Sigmoid colon (tissue), 7 donors: ENCODE results near the gene HOXA6. TPM values are rescaled to one million over a fixed set of nuclear protein-coding genes. Genes with fewer than 3 reads are reported as not detected.

Experiments used
- DNase-seq: peaks from one replicate; pipeline ENCODE4 v3.0.0-alpha.2; 2019
- H3K27ac ChIP-seq, 4 donors: fragments of 200-600 bp; sonication (generic); one replicate each; pipeline ENCODE4 v1.5.1; 2016 to 2019; ENCODE audit warnings: mild to moderate bottlenecking in 1 of 4
- H3K27me3 ChIP-seq, 3 donors: fragments of 200-600 bp; sonication (generic); one replicate each; pipeline ENCODE4 v1.5.1; 2019; ENCODE audit warnings: mild to moderate bottlenecking in 1 of 3
- H3K36me3 ChIP-seq, 4 donors: fragments of 200-600 bp; sonication (generic); one replicate each; pipeline ENCODE4 v1.5.1; 2016 to 2019
- H3K4me1 ChIP-seq, 4 donors: fragments of 200-600 bp; sonication (generic); one replicate each; pipeline ENCODE4 v1.5.1; 2017 to 2019
- H3K4me3 ChIP-seq, 4 donors: fragments of 200-600 bp; sonication (generic); one replicate each; pipeline ENCODE4 v1.5.1; 2017 to 2019; ENCODE audit warnings: mild to moderate bottlenecking in 2 of 4, moderate library complexity in 1 of 4
- H3K9me3 ChIP-seq, 4 donors: fragments of 200-600 bp in 3 of 4; sonication (generic) in 3 of 4; one replicate each; pipeline versions ENCODE4 v1.5.1 to v1.6.1; 2013 to 2019
- EP300 ChIP-seq, 4 donors: sonication (generic); formaldehyde crosslinking; IDR thresholded peaks; one replicate each; pipeline ENCODE4 v1.6.1; 2017; ENCODE audit warnings: antibody characterized with exemption in 4 of 4
- POLR2A ChIP-seq, 2 donors: fragments of 450-650 bp; IDR thresholded peaks; one replicate each; pipeline ENCODE4 v1.6.1; 2016; ENCODE audit warnings: antibody characterized with exemption in 2 of 2, mild to moderate bottlenecking in 2 of 2, moderate library complexity in 2 of 2
- POLR2AphosphoS5 ChIP-seq, 4 donors: sonication (generic); formaldehyde crosslinking; IDR thresholded peaks; one replicate each; pipeline ENCODE4 v1.6.1; 2017; ENCODE audit warnings: antibody characterized with exemption in 4 of 4
- WGBS, 2 donors: extraction: QIAGEN DNeasy Blood & Tissue Kit; methylation state at CpG; one replicate each; pipeline ENCODE4 v1.1.7; 2013; 5-methylcytosine and 5-hydroxymethylcytosine counted together
- intact Hi-C: fragments of 100-400 bp; cut with DNase I; formaldehyde crosslinking; loops from one replicate; pipeline ENCODE4 v1.15.1; 2023
- polyA plus RNA-seq, 3 donors: library from polyadenylated mRNA; stranded (reverse); fragments of 200-250 nt; gene quantifications; one replicate each; pipeline ENCODE4 v1.2.3, GENCODE V29; 2013
- total RNA-seq, 4 donors: library from RNA; depleted of rRNA; stranded (reverse); fragments of >200 nt; gene quantifications; one replicate each; pipeline ENCODE4 v1.1.0, GENCODE V29; 2016
- TF ChIP-seq, protein P1 (sequence below), 4 experiments: fragments of 450-650 bp in 3 of 4; fragments of 200-600 bp in 1 of 4; IDR thresholded peaks; one replicate each; pipeline ENCODE4 v1.5.1; 2016 to 2019; ENCODE audit warnings: antibody characterized with exemption in 4 of 4, mild to moderate bottlenecking in 3 of 4, moderate library complexity in 2 of 4
- donor health status: healthy with polysubstance abuse.
- donor health status: Bipolar disorder and iron deficiency.
- donor health status: healthy.

Gene HOXA6
- total and polyA plus RNA-seq, 7 donors: 1.6 to 10.0 (median 4.5) TPM; not detected in 1

GRCh38 chr7:27107391-27108381, 39.9 kb downstream of the HOXA6 start:
- intact Hi-C loops: no loop called here
- Histone ChIP-seq H3K9me3 (no peaks in the 10 kb centered on the region), H3K4me3 (peak overlapping the region; percentile 27 to 47 (median 38)), H3K27ac (peak overlapping the region; percentile 93 to 99 (median 94)), H3K27me3 (no peaks in the 10 kb centered on the region), H3K36me3 (no peaks in the 10 kb centered on the region), H3K4me1 (peaks cover 0 to 71% (median 42%) of the 10 kb centered on the region in 4 donors)
- peak; percentile 71 for DNase-seq
- TF ChIP-seq EP300 (IDR thresholded peaks at IDR 0.05) (no peak), POLR2A (IDR thresholded peaks at IDR 0.05) (no peak), POLR2AphosphoS5 (IDR thresholded peaks at IDR 0.05) (peak in 3 of 4 donors; percentile 7 to 28 (median 19))
- TF ChIP-seq, protein P1, sequence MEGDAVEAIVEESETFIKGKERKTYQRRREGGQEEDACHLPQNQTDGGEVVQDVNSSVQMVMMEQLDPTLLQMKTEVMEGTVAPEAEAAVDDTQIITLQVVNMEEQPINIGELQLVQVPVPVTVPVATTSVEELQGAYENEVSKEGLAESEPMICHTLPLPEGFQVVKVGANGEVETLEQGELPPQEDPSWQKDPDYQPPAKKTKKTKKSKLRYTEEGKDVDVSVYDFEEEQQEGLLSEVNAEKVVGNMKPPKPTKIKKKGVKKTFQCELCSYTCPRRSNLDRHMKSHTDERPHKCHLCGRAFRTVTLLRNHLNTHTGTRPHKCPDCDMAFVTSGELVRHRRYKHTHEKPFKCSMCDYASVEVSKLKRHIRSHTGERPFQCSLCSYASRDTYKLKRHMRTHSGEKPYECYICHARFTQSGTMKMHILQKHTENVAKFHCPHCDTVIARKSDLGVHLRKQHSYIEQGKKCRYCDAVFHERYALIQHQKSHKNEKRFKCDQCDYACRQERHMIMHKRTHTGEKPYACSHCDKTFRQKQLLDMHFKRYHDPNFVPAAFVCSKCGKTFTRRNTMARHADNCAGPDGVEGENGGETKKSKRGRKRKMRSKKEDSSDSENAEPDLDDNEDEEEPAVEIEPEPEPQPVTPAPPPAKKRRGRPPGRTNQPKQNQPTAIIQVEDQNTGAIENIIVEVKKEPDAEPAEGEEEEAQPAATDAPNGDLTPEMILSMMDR (IDR thresholded peaks at IDR 0.05): no peak
- WGBS, 2 donors: 26 to 60% methylated on average over 47 of the region's 47 CpGs

- Histone ChIP-seq H3K36me3 (no peaks in the 10 kb centered on the region), H3K4me1 (peaks cover 0 to 63% (median 38%) of the 10 kb centered on the region in 4 donors), H3K9me3 (no peaks in the 10 kb centered on the region), H3K27ac (peak overlapping the region; percentile 93 to 99 (median 94)), H3K4me3 (peak overlapping the region; percentile 28 to 47 (median 42)), H3K27me3 (no peaks in the 10 kb centered on the region)
- TF ChIP-seq, protein P1 (IDR thresholded peaks at IDR 0.05): no peak
- TF ChIP-seq POLR2A (IDR thresholded peaks at IDR 0.05) (no peak), EP300 (IDR thresholded peaks at IDR 0.05) (no peak), POLR2AphosphoS5 (IDR thresholded peaks at IDR 0.05) (no peak)
- intact Hi-C loops: no loop called here
- whole genome bisulfite sequencing, 2 donors: 27 to 53% methylated on average over 14 of the region's 14 CpGs
- no peak for DNase-seq
These were observed 40.7 kb downstream of the HOXA6 start for GRCh38 chr7:27106901-27107240.

DNA sequence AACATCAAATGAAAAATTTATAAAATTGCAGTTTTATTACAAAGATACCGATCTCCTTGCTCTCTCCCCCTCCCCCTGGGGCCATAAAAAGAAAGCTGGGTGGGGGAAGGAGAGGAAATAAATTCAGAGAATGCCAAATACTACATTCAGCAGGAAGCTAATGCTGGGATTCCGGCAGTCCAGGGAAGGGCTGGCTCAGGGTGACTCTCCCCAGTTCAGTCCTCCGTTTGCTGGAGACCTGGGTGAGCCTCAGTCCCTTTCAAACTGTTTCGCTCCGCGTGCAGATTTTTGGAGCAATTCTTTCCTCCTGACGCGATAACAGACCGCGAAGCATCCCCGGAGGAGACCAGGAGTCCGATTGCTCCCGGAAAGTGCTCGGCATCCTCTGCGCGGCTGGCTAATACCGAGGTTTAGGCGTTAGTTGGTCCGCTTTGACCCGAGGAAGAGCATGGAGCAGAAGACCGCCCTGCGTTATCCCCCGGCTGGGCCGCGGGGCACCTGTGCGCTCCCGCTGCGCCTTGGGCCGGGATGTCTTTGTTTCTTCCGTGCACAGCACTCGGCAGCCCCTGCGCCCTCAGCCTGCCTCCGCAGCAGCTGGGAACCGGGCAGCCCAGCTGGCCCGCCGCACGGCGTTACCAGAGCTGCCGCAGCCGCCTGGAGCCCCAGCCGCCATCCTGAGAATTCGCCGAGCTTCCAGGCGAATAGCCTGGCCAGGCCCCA, 41.2 kb downstream of the HOXA6 start:
- intact Hi-C loops: no loop called here
- 23 to 57% methylated on average over 44 of the region's 44 CpGs for WGBS, 2 donors

GRCh38 chr7:27105301-27106031, 42.1 kb downstream of the HOXA6 start:
- H3K4me3 ChIP-seq: peak overlapping the region in 2 of 4 donors; percentile 39 to 47
- intact Hi-C loops: no loop called here
- H3K4me1 ChIP-seq: peaks cover 0 to 52% (median 24%) of the 10 kb centered on the region in 4 donors

More for the DNA sequence above, 41.2 kb downstream of the HOXA6 start:
- Histone ChIP-seq H3K36me3 (no peaks in the 10 kb centered on the region), H3K27ac (peak overlapping the region; percentile 93 to 99 (median 94)), H3K4me3 (peak overlapping the region; percentile 28 to 47 (median 42)), H3K4me1 (peaks cover 0 to 58% (median 32%) of the 10 kb centered on the region in 4 donors), H3K9me3 (no peaks in the 10 kb centered on the region), H3K27me3 (no peaks in the 10 kb centered on the region)
- DNase-seq: peak; percentile 74
- TF ChIP-seq POLR2AphosphoS5 (IDR thresholded peaks at IDR 0.05): peak in 2 of 4 donors; percentile 22 to 60
- TF ChIP-seq POLR2A (IDR thresholded peaks at IDR 0.05): no peak
- TF ChIP-seq, protein P1 (IDR thresholded peaks at IDR 0.05): no peak

More at GRCh38 chr7:27105301-27106031, 42.1 kb downstream of the HOXA6 start:
- DNase-seq: no peak
- Histone ChIP-seq H3K27me3 (no peaks in the 10 kb centered on the region), H3K9me3 (no peaks in the 10 kb centered on the region), H3K27ac (peak overlapping the region; percentile 93 to 99 (median 94)), H3K36me3 (no peaks in the 10 kb centered on the region)
- WGBS, 2 donors: 81 to 82% methylated on average over 13 of the region's 13 CpGs
- TF ChIP-seq EP300 (IDR thresholded peaks at IDR 0.05) (no peak), POLR2A (IDR thresholded peaks at IDR 0.05) (no peak), POLR2AphosphoS5 (IDR thresholded peaks at IDR 0.05) (no peak)
- TF ChIP-seq, protein P1 (IDR thresholded peaks at IDR 0.05): no peak
